Measurements from ENCODE around the gene SLC43A2. TPM values are rescaled to one million over a fixed set of nuclear protein-coding genes. Genes with fewer than 3 reads are reported as not detected.

SLC43A2 gene
- polyA plus RNA-seq, 10 donors, result 2.9 to 6.3 (median 3.6) TPM

DNA sequence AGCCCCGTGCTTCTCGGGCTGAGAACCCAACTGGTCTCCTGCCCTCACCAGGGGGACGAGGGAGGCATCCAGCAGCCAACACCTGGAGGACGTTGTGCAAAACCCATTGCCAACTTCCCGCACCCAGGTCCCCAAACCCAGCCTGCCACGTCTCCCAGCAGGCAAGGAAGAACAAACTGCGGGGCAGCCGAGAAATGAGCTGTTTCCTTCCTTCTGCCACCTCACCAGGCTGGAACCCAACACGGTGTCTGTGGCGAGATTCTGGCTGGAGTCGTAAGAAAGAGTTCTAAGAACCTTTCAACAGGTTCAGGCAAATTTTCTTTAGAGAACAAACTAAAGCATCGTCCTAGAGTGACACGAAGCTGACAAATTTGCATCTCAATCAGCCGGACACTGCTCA, 3.6 kb downstream of the SLC43A2 start:
- DNase-seq, result no peak

DNA sequence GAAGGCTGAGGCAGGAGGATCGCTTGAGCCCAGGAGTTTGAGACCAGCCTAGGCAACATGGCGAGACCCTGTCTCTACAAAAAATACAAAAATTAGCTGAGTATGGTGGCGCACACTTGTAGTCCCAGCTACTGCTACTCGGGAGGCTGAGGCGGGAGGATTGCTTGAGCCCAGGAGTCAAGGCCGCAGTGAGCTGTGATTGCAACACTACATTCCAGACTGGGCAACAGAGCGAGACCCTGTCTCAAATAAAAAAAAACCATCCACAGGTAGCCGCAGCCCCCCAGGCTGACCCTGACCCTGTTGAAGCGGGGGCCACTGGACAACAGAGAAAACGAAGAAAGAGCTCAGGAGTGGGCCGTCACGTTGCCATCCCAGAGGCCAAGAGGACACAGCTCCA, 4.0 kb downstream of the SLC43A2 start:
- DNase-seq, result no peak

DNA sequence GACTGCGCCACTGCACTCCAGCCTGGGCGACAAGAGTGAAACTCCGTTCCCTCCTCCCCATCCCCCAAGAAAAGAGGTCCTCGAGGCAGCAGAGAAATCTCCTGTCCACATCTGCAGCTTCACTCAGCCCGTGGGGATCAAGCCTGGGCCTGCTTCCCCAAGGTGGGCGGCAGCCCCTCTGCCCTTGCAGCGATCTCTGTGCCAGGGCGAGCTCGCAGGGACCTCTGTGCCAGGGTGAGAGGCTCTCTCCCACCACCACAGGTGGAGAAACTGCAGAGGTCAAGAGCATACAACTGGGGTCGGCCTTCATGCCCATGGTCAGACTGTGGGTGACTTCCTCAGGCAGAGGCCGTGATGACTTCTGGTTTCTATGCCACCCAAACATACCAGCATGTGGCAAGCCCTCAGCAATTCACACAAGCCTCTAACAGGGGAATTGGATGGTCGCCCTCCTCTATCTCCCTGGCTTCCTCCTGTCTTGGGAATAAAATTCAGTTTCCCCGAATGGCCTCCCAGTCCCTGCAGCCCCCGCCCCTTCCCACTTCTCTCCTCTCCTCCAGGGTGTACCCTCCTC, 5.5 kb downstream of the SLC43A2 start:
- no peak for DNase-seq

DNA sequence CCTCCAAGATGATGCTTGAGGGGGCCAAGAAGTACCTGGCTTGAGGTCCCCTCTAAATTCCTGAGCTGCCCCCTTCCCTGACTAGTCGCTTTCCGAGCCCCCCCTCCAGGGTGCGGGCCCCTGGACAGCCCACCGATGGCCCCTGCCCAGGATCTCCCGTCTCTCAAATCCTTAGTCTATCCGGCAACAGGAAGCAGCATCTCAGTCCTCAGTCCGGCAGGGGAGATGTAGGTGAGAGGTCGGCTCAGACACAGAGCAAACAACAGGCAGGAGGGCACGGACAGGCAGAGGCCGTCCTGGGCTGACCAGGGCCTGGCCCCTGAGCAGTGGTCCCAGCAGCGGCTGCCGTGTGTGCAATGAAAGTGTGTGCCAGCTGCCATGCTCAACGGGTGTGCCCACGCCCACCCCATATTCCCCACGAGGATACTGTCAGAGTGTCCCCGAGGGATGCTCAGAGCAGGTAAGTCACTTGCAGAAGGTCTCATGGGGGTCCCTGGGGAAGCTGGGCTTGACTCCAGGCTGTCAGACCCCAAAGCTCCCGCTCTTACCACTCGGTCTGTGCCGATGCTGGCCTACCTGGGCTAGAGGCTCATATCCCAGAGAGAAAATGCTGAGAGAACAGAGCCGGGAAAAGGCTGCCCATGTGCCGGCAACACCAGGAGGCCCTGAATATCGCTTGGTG, 7.2 kb downstream of the SLC43A2 start:
- no peak for DNase-seq

DNA sequence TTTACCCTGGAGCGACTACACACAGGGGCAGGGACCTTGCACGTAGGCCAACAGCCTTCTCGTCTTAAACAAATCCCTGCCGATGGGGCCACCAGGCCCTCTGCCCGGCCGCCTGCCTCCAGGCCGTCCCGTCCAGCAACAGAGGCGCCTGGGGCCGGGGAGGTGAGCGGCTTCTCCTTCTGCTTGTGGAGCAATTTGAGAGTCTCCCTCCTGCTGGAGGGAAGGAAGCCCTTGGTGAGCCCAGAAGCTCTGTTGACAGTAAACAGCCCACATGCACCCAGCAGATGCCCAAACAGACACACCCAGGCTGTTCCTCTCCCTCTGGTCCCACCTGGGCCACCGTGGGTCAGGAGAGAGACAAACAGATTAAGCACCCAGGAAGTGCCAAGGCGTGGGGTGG, 8.1 kb downstream of the SLC43A2 start:
- DNase-seq, result no peak

DNA sequence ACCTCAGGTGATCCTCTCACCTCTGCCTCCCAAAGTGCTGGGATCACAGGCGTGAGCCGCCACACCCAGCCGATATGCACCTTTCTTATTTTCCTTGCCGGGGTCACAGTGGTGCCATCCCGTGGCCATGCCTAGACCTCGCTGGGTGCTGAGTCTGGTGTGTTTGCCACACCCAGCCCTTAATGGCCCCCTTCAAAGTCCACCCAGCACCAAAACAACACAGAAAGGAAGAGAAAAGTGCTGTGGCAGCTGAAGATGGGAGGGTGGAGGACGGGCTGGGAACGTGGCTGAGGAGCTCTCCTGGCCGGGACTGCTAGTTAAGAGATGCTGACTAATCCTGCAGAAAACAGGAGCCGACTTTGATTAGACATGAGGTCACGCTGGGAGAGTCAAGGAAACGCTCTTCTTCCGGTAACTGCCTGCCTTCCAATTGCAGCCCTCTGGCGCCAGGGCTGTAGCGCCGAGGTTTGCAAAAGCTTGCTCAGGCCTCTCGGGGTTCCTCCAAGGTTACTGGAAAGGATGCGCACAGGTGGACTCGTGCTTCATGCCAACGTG, 10.9 kb downstream of the SLC43A2 start:
- no peak for DNase-seq

DNA sequence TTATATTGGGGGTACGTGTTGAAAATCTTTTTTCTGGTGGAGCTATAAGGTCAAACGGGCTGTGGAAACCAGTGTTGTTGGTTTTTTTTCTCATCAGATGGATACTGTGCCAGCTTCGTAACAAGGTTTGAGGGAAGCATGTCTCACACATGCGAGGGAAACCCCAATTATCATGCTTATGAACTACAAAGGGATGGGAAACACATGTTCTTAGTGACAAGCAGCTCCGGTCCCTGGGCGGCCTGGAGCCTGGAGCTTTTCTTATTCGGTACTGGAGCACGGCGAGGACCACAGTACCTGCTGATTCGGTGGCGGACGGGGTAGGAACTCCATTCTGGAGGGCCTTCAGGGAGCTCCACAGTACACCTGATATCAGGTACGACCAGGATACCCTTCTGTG, 12.5 kb downstream of the SLC43A2 start:
- no peak for DNase-seq

DNA sequence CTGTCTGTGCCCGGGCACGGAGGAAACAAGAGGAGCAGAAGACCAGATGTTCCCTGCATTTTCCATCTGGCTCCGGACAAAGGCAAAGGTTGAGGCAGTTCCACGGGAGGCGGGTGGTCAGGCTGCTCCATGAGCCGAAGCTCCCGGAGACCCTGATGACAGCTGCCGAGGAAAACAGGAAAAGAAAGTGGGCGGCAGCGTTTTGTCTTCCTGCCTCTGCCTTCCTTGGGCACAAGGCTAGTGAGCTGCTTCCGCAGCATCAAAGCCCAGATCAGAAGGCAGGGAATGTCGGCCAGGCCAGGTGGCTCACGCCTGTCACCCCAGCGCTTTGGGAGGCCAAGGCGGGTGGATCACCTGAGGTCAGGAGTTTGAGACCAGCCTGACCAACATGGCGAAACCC, 16.2 kb downstream of the SLC43A2 start:
- no peak for DNase-seq

DNA sequence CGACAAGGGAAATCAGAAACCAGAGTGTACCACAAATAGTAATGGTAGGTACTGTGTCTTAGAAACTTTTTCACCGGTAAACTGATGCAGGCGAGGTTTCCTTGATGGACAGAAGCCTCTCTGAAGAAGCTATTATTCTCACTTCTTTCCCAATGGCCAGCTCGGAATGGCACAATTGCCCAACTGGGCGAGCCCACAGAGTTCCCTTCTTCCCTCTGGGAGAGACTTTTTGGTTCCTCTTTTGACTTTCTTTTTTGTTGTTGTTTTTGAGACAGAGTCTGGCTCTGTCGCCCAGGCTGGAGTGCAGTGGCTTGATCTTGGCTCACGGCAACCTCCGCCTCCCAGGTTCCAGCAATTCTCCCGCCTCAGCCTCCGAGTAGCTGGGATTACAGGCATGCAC, 16.9 kb downstream of the SLC43A2 start:
- no peak for DNase-seq

DNA sequence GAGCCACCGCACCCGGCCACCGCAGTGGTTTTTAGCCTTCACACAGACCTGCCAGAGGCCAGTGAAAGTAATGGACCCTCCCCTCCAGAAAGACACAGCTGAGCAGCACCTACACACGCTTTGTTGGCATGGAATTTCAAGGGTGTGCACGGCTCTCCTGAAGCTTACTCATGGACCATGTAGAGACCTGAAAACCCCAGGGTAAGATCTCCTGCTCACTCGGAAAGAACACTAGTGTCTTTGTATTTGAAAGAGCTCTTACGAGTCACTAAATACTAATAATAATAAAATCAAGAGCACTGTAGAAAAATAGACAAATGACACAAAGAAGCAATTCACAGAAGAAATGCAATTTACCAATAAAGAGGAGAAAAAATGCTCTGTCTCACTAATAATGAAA, 20.0 kb downstream of the SLC43A2 start:
- DNase-seq, result no peak

DNA sequence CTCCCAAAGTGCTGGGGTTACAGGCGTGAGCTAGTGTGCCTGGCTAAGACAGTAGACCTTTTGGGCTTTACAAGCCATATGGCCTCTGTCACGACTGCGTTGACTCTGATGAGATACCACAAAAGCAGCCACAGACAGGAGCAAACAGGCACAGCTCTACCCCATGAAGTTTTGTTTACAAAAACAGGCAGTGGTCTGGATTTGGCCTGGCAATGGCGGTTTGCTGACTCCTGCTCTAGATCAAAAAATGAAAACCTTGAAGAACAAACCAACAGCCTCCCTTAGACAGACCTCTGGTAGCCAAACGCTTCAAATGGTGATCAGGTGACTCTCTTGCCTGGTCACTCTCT, 20.7 kb downstream of the SLC43A2 start:
- no peak for DNase-seq

DNA sequence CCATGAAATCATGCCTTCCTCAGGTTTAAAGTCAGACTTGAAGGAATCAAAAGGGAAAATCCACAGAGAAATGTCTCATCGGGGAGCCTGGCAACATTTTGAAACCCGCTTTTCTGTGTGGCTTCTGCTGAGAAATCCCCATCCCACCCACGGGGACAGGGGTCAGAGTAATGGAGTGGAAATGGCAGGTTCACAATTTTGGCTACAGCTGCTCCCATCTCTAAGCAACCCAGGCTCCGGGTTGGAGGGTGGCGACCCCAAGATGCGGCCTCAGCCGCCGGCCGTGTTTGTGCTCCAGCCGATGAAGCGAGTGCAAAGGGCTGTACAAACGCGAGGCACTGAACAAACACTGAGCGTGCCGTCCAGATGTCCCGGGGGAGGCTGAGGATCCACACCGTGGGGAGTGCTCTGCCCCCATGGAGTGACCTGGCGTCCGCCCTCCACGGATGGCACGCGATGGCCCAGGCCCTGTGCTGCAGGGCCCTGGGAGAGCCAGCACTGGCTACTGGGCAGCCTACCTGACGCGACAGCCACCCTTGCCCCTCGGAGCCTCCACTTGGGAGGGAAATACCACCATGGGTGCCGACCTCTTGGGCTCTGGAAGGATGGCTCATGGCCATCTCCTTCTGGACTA, 22.2 kb downstream of the SLC43A2 start:
- DNase-seq, result no peak

DNA sequence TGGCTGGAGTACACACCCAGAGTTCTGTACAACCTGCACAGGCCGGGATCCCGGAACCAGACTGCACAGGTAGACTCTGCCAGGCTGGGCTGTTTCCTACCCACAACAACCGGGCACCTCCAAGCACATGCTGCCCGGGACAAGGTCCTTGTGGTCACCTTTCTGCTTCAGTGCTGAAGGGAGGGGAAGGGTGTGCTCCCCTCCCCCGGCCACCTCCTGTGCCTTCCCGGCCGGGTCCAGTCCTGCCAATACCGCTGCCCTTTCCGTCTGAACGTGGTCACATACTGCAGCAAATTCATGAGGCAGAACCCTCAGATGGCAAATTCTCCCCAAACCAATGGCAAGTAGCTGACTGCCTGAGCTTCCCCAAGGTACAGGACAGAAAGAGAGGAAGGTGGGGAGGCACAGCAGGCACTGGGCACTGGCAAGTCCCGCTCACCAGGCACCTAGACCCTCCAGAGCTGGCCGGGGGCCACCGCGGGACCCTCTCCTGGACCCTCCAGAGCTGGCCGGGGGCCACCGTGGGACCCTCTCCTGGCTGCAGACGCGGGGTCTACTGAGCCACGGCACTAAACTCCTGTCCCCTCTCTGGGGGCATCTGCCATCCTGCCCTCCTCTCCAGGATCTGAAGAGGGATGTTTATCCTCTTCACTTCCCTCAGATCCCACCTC, 22.8 kb downstream of the SLC43A2 start:
- DNase-seq, result no peak

DNA sequence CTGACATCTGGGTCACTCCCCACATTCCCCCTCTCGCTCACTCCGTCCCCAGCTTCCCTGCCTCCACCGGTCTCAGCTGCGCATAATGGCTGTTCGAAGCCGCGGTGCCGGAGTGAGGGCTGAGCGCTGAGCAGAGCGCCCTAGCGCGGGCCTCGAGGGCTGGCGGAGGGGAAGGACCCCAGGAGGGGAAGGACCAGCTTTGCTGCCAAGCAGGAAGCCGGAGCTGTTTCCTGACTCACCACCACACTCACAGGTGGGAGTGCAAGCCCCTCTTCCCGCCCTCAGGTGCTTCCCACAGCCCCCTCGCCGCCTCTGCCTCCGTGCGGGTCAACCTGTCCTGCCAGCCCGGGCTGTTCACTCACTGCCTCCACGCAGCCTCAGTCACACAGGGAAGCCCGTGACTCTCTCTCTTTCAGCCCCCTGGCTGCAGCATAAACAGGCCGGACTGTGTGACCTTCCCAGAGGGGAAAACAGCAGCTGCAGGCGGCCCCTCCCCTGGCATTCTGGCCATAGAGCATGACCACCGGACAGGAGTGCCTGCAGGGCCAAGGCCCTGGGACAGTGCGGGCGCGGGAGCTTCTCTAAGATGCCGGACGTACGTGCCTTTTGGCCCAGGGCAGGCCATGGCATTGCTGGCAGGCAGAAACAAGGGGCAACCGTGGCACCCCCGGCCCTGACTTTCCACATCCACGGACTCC, 23.7 kb downstream of the SLC43A2 start:
- peak in 1 of 3 donors; percentile 55 for DNase-seq

DNA sequence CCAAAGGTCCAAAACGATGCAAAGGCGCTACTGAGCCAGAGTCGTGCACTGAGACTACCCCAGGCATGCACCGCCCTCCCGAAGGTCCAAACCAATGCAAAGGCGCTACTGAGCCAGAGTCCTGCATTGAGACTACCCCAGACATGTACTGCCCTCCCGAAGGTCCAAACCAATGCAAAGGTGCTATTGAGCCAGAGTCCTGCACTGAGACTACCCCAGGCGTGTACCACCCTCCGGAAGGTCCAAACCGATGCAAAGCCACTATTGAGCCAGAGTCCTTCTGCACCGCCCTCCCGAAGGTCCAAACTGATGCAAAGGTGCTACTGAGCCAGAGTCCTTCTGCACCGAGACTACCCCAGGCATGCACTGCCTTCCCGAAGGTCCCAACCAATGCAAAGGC, 27.1 kb downstream of the SLC43A2 start:
- DNase-seq, result no peak

DNA sequence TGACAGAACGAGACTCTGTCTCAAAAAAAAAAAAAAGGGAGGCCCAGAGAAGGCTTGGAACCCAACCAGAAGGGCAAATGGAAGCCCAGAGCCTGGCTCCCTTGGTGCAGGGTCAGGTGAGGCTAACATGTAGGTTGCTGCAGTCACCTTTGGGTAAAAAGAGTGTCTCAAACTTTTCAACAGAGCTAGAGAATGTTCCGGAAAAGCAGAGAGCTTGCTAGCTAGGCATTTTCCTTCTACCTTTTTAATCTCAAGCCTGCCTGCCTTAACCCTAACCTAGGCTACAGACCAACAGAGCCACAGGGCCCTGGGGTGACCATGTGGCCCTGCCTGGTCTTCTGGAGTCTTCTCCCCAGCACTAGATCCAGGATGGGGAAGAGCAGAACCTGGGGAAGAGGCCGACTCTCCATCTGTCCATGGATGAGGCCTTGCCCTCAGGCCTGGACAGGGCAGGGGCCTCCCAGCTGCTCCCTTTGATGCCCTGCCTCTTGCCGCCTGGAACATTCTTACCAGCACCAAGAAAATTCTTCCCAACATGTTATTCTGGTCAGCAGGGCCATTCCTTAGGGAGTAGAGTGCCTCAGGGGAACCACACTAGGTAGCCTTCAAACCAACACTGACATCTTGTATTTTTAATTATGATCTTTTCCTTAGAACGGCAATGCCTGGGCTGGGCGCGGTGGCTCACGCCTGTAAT, 30.1 kb downstream of the SLC43A2 start:
- no peak for DNase-seq

DNA sequence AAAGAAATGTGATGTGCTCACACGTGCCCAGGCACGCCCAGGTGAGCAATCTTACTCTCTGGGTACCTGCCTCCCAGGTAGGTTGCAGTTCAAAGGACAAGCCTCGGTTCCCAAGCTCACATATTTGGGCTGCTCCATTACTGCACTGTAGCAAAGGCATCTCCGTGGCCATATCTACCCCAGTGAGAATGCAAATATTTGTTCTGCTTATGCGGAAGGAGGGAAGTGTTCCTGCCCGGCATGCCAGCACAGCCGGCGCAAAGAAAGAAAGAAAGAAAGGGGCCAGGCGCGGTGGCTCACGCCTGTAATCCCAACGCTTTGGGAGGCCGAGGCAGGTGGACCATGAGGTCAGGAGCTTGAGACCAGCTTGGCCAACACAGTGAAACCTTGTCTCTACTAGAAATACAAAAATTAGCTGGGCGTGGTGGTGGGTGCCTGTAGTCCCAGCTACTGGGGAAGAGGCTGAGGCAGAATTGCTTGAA, 30.7 kb downstream of the SLC43A2 start:
- DNase-seq, result no peak

DNA sequence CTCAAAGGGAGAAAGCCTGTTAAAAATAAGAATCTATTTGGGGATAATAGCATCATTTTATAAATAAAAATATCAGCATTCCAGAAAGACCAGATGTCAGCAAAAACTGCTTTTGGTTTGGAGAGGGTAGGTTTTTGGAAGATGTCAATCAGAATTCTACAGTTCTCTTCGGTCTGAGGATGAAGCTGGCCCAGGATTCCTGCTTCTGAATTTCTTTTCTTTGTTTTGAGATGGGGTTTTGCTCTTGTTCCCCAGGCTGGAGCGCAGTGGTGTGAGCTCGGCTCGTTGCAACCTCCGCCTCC, 35.1 kb downstream of the SLC43A2 start:
- no peak for DNase-seq

DNA sequence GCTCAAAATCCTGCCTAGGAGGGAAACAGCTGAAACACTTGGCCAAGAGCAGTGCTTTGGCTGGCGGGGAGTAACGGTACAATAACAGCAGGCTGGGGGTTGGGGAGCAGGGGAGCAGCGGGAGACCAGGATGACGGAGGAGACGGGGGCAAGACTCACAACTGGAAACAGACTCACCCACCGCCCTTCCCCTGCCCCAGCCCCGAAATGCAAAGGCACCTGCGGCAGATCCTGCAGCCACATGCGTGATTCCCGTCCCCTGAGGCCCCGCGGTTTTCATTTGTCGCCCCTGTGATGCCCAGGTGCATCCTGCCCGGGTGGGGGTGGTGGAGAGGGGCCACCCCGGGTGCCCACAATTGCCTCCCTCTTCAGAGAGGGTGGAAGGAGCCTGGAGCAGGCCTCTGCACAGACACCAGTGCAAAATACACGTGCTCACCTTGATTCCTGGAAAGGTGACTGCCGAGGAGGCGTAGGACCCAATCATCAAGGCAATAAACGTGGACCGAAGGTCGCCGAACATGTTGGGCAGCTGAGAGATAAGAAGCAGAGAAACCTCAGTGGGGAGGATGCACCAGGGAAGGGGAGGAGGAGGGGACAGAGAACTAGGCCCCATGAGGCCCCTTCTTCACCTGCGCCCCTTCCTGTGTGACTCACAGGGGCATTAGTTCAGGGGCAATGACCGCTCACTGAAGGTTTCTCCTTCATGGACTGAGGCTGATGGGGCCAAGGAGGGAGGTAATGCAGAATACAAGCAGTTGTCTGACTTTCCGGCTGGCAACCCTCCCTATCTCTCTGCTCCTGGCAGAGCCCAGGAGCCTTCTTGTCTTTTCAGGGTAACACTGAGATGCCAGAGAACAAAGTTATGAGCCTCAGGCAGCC, 35.6 kb downstream of the SLC43A2 start:
- peak in 1 of 3 donors; percentile 48 for DNase-seq

DNA sequence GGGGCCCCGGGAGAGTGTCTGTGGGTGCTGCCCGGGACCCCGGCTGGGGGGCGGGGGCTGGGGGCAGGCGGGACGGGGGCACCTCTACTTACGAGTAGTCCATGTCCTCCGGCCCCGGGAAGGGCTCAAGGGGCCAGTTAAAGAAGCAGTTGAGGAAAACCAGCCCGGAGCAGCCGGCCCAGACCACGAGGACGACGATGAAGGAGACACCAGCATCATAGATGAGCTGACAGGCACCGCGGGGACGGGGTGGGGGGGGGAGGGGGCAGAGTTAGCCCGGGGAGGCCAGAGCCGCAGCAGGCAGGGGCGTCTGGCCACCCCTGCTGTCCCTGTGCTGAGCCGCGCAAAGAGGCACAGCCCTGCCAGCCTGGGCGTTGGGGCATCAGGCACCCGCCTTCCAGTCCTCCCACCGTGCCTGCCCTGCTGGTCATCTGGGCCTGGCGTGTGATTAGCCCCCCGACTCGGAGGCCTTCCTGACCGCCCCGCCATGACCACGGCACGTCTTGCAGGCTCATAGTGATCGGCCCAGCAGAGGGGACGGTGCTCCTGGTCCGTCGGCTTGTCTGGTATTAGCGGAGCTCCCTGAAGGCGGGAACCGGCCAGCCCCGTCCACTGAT, 37.1 kb downstream of the SLC43A2 start:
- no peak for DNase-seq
